GM21447 (cell line): ENCODE results near the gene CUBN.
"Not testable (repeated sequence)": the region's sequence is repeated elsewhere in the genome, so short reads cannot be mapped to it uniquely, and the experiment has no call there.

Experiments used
- ATAC-seq: cut with Tn5 transposase; IDR thresholded peaks from one replicate; pipeline ENCODE4 v1.9.1; 2021; ENCODE audit not compliant: unreplicated experiment

Gene CUBN

DNA sequence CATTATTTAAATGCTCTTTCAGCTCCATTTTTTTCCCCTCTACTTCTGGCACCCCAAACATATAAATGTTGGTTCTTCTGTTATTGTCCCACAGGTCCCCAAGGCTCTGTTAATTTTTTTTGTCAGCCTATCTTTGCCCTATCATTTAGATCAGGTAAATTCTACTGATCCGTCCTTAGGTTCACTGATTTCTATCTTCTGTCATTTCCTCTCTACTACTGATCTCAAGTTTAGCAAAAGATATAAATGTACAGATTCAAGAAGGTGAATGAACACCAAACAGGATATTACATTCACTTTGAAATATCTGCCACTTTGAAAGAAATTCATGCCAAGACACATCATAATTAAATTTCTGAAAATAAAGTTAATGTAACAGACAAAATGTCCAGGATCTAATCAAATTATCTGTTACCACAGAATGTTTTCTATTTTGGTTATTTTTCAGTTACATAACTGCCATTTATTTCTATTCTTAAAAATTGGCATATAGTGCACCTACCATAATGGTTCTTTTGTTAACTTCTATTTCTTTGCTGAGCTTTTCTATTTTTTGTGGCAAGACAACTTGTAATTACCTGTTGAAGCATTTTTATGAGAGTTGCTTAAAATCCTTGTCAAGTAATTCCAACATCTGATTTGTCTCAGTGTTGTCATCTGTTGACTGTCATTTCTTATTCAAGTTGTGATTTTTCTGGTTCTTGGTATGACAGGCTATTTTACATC is 12.1 kb upstream of the CUBN start:
- no peak for ATAC-seq

DNA sequence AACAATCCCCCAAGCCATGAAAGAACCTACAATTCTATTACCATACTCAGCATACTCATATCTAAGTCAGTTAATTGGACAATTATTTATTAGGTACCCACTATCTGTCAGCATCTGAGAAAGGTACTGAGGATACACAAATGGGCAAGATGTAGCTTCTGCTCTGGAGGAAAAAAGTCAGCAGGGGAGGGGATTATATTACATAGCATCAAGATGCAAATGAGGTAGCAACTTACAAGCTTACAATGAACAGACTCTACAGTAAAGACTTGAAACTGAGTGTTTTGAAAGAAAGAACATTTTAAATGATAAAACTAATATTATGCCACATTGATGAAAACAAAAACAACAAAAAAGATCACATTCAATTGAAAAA is 10.8 kb upstream of the CUBN start:
- no peak for ATAC-seq

DNA sequence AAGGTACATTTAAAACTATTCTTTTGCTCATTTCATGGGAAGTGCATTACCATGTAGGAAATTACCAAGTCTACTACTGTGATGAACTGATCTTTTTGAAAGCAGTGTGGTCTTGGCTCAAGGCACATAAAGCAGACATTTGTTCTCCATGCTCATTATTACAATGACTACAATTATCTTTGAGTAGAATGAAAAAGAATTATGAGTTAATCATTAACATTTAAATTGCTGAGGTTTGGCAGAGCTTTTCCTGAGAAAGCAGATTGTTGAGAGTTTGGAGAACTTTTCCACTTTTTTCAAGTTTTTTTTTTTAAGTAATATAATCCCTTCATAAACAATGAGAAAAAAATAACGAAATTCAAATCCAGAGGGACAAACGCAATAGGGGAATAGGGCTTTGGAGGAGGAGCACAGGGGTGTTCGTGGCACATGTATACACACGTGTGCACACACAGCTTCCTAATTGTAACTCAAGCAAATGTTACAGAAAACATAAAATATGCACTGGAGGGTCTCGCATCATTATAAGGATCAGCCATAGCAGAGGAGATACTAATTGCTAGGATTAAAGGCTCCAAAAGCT is 8.9 kb upstream of the CUBN start:
- no peak for ATAC-seq

DNA sequence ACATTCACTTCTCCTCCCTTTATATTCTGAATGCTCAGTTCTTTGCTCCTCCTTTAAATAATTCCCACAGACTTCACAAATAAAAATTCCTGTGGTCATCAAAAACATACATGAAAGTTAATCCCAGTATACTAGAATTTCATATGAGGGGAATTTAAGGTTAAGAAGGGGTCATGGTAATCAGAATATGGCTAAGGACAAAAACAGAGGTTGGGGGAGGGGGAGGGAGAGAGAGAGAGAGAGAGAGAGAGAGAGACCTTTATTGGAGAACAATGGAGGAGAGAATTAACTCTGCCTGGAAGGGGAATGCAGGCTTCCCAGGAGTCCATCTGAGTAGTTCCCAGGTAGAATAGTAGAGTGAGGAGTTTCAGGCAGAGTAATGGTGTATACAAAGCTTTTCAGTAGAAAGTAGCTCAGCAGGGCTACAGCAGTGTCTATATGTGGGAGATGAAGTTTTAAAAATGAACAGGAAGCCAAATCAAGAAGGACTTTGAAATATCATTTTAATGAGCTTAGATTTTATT is 5.2 kb upstream of the CUBN start:
- no peak for ATAC-seq

DNA sequence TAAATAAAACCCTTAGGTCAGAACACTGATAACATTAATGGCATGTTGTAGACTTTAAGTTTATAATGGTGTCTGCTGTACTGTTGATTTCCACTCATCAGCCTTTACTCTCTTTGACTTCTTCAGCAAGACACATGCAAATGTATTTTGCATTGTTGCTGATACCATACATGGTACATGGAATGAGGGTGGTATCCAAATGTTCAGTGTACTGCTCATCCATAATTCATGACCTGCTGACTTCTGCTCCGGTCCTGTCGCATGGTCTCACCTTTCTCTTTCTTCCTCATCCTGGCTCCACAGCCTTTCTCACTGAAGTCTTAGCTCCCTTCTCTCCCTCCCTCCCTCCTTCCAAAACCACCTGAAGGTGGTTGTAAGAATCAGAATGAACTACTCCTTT is 4.7 kb upstream of the CUBN start:
- ATAC-seq = no peak

DNA sequence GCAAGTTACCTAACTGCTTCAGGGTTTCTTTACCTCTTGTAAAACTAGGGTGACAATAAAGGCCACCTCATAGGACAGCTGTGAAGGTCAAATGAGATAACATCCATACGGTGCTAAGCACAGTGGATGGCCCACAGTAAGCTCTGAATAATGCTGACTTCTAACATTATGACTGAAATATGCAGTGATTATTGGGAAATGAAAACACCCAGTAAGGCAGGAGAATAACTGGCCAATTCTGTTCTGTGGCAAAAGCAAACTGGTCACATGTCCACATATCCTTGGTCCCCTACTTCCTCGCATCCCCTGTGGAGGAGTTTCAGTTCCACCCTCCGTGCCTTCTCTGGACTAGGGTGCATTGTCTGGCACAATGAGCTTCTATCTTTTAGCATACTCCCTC is 1.4 kb downstream of the CUBN start:
- no peak for ATAC-seq

DNA sequence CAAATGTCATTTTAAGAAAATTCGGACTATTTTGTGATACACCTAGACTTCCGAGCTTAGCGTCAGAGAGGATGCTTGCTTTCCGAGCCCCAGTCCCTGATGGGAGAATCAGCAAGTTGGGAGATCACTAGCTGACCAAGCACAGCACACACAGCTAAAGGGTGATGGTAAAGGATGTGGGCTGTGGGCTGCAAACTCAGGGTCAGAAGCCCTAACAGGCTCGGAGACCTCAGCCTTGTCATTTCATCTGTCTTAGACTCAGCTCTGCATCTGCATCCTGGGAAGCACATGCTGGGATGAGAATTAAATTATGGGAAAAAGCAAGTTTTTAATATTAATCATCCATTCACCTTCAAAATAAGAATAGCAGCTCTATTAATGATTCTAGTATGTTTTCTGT is 3.3 kb downstream of the CUBN start:
- no peak for ATAC-seq

DNA sequence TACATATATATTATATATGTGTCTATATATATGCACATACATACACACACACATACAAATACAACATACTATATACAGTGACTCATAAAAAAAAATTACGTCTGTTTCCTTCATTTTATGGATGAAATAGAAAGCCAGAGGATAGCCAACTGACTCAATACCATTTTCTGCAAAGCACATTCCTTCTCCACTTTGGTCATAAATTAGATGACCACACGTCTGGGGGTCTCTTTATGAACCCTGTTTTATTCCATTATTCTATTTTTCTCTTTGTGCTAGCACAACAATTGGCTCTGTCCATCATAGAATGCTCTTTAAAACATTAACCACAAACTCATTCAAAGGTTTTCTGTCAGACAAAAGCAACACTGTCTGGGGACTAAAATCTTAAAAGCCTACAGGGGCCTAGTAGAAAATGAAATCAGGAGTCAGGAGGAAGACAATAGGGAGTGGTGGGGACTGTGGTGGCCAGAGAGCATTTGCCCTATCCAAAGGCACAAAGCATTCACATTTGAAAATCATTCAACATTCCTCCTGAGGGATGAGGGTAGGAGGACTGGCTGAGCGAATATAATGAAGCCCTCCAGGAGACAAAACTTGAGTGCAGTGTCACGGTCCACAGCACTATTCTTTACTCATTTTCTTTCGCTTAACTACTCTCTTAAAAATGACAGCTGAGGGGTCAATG is 4.3 kb downstream of the CUBN start:
- no peak for ATAC-seq

DNA sequence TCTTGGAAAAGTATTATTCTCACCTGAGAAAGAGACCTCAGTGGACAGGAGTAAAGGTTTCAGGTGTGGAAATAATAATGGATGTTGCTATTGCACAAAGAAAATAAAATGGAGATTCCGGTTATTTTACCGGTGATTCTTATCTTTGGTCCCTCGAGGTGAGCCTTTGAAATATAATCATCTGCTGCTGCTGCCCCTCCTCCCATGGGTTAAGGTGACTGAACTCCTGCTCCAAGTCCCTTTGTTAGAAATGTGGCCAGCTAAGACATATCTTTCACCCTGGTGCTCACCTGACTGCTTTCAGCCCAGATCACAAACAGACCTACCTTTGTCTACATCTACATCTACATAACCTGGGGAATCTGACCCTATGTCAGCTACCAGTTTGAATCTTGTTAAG is 5.7 kb downstream of the CUBN start:
- no peak for ATAC-seq

DNA sequence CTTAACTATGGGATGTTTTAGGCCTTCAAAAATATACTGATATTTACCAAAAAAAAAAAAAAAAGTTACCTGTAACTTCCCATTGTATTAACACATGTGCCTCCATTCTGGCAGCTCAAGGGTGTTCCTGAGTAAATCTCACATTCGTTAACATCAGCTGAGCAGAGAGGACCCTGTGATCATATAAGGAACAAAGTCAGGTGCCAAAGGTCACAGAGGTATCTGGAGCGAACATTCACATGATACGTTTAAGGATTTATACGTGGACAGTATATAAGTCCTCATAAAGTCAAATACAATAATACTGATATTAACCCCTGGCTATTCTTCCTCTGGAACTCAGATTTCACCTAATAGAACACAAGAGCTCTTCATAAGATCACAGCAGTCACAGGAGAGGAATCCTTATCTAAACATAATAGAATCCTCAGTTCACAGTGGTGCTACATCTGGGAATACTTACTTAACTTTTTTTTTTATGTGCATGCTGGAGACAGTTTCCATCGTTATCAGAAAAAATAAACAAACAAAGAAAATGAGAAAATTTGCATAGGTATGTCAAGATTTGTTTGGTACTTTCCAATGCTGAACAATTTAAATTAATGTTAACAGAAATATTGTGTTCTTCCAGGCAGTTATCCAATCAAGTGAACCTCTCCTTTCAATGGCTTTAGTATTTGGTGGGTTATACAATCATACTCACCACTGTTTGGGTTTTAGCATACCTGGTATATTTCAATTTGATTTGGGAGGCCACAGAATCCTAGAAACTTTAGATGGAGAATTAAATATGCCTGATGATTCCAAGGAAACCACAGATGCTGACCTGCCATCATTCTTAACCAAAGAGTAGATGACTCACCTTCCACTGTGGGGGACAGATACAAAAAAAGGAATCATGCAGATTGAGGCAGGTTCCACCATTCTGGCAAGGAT is 6.6 kb downstream of the CUBN start:
- no peak for ATAC-seq

DNA sequence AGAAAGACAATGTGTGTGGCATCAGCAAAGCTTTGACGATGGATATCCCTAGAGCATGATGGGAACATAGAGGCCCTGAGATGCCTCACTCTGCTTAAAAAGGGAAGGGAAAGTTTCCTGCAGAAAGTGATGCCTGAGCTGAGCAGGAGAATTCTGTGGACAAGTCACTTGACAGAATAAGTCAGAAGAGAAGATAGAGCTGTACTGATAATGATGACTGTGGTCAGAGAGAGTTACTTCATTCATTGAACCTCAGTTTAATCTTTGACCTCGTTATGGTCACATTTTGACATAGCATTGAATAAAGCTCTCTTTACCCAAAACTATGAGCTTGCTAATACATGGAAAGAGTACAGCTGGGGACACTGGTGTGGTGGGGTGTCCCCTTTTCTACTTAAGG is 7.6 kb downstream of the CUBN start:
- ATAC-seq = no peak

DNA sequence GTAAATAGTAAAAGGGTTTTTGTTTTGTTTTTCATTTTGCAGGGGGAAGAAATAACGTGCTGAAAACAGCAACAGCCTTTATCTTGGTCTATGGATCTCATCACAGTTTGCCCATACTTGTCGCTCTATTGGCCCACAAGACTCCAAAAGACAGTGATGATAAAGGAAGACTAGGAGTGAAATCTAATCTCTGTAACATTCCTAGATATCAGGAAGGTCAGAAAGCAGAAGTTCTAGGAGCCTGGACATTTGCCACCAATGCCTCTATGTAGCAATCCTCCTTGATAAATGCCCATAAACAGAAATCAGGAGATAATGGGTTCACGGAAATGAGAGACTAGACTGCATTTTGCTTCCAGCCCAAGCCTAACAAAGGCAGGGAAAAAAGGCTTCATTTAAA is 8.9 kb downstream of the CUBN start:
- ATAC-seq = no peak

DNA sequence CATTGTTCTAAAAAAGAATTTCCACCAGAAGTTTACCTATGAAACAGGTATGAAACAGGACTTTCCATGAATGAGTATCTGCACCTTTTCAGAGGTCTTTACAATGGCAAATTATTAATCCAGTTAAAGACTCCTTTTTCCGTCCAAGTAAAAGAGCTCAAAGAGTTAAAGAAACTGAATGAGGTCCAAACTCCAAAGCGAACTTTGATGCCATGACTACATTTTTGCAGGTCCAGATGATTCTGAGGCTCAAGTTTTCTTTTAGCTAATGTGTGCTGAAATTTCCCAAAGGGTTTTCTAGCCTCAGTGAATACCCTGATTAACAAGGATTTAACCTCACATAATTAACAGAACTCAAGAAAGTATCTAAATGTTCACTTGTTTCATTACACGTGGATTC is 9.8 kb downstream of the CUBN start:
- ATAC-seq = no peak

DNA sequence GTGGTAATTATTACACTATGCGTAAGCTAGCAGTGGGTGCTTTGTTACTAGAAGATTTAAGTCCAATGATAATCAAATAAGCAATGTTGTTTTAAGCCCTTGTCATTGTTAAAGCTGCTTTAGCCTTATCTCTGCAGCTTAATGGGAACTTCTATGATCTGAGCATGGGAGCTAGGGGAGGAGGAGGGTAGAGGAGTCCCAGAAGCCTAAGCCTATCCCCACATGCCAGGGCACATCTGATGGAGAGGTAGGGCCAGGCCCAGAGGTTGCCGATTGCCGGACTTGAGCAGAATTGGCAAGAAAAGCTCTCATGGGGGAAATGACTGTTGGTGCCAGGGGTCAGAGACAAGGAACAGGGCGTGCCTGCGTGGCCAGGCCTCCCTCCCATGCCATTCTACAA is 13.4 kb downstream of the CUBN start:
- ATAC-seq = no peak

DNA sequence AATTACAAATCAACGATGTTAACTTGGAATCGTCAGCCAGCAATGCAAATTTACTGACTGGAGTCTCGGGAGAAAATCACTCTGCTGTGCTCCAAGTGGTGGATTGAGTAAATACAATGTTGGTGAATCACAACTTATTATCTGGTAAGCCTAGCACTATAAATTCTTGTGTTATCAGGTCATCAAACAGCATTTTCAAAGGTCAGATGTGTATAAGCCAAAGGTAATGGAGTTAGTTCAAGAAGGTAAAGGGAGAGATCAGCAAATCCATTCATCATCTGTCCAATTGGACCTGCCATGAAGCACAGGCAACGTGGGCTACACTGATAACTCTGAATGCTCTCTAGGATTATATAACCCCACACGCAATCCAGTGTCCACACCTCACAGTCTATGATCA is 13.9 kb downstream of the CUBN start:
- no peak for ATAC-seq

DNA sequence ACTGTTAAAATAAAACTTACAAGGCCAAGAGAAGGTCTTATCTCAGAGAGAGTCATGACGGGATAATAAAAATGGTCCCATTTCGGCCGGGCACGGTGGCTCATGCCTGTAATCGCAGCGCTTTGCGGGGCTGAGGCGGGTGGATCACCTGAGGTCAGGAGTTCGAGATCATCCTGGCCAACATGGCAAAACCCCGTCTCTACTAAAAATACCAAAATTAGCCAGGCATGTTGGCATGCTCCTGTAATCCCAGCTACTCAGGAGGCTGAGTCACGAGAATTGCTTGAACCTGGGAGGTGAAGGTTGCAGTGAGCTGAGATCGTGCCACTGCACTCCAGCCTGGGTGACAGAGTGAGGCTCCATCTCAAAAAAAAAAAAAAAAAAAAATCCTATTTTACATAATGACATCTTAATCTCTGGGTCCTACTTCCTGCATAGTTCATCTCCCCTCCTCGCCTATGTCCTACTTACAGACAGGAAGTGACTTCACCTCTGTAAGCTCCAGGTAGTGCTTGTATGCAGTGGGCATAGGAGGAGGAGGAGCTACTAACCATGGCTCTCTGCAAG is 14.7 kb downstream of the CUBN start:
- ATAC-seq = not testable (repeated sequence)

DNA sequence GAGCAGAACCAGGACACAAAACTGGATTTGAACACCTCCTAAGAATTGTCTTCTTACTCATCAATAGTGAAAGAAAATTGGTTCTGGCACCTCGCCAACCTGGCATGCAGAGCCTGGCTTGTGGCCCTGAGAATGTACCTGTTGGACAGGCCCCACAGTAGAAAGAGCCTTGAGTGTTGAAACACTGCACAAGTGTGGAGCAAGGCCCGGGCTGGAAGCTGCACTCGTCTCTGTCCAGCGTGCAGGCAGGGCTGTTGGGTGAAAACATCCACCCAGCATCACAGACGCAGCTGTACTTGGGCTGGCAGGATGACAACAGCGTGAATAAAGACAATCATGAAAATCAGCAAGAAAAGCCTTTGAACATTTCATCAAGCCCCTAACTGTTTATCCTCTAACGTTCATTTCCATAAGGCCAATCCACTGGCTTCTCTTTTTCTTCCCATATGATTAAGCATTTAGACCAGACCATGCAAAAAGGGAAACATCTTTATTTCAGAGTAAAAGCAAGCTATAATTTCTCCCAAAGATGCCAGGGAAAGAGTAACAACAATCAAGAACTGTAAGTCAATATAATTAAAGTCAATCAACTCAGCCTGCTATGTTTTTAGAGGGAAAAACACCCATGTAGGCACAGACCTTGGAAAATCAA is 15.6 kb downstream of the CUBN start:
- no peak for ATAC-seq

DNA sequence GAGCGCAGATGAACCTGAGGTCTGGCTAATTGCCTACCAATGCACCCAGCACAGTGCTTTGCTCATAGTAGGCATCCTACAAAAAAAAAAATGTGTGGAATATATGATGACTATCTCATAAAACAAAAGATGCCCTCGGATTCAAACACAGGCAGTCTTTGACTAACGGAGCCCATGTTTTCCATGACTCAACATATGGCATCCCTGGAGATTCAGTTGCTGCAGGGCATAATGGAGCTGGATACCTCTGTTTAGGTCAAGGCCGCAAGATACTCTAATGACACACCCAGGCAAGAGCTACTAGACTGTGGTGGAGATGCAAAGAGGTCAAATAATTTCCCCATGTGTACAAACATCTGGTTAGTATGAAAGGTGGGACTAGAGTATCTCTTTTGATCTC is 16.3 kb downstream of the CUBN start:
- ATAC-seq = no peak

DNA sequence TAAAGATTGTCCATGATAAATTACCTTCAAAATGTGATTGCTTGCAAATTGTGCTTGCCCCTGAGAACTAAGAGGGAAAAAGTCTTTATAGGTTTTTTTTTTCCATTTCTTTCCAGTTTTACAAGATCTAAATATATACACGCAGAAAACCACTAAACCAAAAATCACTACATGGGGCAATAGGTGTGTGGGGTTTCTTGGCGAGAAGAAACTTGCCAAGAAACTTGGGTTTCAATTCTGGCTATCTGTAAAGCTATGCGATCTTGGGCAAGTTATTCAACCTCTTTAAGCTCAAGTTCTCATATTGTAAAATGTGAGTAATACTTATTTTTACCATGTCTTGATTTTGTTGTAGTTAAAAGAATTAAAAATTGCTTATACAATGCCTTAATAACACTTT is 17.0 kb downstream of the CUBN start:
- no peak for ATAC-seq

DNA sequence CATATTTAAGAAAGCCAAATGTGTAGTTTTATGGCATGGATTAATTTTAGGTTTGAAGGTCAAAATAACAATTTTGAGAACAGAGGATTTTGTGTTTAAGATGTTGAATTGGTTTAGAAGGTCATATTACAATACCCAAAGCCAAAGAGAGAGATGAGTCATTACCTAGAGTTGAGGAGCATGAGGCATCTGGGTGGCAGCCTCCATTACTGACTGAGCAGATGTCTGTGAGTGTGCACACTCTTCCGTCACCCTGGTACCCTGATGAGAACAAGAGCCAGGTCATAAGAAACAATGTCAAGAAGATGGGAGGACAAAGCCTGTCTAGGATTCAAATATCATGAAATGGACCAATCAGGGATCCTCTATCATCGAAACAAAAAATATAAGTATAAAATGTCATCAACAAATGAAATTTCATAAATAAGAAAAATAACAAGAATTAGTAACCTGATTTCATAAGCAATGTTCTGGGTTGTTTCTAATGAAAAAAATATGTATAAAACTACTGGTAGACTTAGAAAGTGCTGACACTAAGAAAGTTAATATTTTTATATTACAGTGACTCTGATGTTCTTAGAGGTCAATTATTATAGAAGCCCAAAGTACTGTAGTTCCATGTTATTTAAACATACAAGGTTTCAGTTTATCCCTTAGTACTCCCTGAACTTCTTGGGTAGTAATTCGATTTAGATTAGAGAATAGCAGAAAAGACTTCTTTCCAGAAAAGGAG is 20.0 kb downstream of the CUBN start:
- no peak for ATAC-seq
